ENCODE results near the gene NUDT22.

NUDT22 gene

DNA sequence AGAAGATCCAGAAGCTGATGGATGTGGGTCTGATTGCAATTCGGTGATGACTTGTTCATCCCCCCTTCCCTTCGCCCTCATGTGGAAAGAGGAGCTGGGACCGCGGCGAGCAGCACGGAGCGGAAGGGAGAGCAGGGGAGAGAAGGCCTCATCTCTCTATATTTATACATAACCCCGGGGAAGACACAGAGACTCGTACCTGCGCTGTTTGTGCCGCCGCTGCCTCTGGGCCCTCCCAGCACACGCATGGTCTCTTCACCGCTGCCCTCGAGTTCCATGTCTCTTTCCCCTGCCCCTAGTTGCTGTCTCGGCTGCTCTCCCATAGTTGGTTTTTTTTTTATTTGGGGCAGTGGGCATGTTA is 22.0 kb upstream of the NUDT22 start:
- H3K4me3 ChIP-seq (ENCODE audit: low read length), result no peak overlapping the region
- DNase-seq (ENCODE audit: low read depth, low spot score), result no peak

DNA sequence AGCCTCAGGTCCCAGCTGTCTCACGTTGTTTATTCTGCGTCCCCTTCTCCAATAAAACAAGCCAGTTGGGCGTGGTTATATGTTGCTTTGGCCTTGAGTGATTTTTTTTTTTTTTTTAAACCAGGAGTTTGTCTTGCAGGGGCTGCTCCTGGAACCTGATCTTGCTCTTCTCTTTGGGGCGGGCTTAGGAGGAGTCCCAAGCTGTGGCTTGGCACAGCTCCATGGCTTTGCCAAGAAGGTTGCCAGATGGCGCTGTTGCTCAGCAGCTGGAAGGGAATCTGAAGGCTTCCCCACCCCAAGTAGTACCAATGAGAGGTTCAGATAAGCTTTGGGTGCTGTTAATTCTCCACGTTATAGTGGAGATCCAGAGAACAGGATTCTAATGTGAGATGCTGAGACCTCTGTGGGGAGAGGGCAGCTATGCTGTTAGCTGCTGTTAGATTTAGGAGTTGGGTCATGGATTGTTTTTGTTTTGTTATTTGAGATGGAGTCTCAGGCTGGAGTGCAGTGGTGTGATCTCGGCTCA is 21.5 kb upstream of the NUDT22 start:
- H3K4me3 ChIP-seq (ENCODE audit: low read length), result no peak overlapping the region
- DNase-seq (ENCODE audit: low read depth, low spot score), result peak; percentile 88

DNA sequence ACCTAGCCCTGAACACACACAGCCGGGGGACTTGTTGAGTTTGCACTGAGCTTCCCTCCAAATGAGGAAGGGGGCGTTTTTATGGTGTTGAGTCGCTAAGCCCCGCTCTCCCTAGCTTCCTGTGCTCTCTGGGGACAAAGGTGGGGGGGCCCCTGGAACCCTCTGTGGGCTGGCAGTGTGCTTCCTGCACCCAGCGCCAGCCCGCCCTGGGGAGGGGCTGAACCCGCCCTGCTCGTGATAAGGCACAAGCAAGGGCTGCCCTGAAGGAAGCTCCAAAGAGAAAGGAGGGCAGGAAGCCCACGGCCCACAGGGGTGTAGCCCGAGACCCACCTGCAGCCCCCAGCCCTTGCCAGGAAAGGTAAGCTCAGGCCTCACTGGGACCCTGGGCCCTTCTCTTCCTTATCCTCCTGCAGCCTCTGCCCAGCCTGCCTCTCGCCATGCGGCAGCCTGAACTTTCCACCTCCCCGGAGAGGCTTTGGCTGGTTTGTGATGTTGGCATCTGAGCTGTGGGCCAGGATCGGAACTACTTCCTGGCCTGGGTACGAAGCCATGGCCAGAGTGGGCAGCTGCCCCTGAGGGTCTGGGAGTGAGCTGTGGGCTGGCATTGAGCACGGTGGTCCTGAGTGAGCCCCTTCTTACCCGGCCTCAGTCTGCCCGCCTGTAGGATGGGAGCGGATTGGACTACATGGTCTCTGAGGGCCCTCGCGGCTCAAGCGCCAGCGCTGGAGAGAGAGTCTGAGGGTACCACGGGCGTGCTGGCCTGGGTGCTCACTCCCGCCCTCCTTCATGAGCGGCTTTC is 19.4 kb upstream of the NUDT22 start, which contains the start of gene FERMT3:
Gene FERMT3, plus strand, starts transcription at position 265 of the 799 bp plus-strand sequence. CDS start 644 bp downstream, outside the sequence.
- DNase-seq (ENCODE audit: low read depth, low spot score), result peak; percentile 91
- H3K4me3 ChIP-seq (ENCODE audit: low read length), result peak within 1 kb of the TSS; percentile 96

DNA sequence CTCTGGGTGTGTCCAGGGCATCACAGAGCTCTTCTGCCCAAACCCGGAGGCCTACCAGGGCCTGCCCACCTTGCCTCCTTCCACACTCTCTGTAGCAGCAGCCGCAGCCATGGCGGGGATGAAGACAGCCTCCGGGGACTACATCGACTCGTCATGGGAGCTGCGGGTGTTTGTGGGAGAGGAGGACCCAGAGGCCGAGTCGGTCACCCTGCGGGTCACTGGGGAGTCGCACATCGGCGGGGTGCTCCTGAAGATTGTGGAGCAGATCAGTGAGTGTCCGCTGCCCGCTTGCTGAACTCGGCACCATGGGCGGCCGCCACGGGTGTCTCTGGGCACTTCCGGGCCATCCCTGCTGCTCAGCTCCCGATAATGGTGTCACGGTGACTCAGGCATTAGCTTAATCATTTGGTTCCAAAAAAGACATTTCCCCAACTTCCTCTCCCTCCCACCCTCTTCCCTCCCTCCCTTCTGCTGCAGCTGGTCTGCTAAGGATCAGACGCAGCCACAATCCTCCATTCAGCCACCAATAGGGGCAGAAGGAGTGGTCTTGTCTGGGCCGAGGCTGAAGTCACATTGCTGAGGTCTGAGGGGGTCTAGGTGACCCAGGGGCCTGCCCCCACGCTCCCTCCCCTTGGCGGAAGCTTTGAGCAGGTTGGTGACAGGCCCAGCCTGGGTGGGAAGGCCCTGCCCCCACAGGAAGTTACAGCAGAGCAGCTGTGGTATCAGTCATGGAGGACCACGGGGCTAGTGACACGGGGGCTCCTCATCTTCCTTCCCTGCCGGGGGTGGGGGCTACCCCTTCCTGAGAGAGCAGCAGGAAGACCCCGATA is 18.6 kb upstream of the NUDT22 start:
- DNase-seq (ENCODE audit: low read depth, low spot score), result peak; percentile 84

DNA sequence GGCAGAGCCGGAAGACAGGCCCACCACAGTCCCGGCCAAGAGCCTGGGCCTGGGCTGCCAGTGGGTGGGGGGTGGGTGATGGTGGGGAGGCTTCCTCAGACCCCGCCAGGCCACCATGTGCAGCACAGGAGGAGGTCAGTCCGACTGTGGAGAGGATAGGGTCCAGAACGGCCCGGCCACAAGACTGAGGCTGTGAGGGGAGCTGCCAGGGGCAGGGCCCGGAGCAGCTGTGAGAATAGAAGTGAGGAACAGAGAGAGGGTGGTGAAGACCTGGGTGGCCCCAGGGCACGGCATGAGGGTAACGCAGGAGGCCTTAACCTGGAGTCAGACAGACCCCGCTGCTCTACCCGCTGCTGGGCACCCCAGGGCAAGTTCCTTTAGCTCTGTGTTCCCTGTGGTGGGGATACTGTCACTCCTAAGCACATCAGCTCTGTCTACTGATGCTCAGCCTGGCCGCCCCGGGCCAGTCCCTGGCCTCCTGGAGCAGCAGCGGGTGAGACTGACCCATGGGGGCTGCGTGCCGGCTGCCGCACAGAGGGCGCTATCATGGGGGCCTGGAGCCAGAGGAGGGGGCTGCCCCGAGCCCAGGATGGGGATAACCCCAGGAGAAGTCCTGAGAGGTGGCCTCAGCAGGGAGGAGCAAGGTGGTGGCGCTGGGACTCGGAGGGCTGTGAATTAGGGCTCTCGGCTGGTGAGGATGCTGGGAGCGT is 17.8 kb upstream of the NUDT22 start:
- peak overlapping the region; percentile 96 for H3K4me3 ChIP-seq (ENCODE audit: low read length)
- DNase-seq (ENCODE audit: low read depth, low spot score), result no peak

More for the DNA sequence above, 18.6 kb upstream of the NUDT22 start:
- H3K4me3 ChIP-seq (ENCODE audit: low read length), result peak overlapping the region; percentile 96

DNA sequence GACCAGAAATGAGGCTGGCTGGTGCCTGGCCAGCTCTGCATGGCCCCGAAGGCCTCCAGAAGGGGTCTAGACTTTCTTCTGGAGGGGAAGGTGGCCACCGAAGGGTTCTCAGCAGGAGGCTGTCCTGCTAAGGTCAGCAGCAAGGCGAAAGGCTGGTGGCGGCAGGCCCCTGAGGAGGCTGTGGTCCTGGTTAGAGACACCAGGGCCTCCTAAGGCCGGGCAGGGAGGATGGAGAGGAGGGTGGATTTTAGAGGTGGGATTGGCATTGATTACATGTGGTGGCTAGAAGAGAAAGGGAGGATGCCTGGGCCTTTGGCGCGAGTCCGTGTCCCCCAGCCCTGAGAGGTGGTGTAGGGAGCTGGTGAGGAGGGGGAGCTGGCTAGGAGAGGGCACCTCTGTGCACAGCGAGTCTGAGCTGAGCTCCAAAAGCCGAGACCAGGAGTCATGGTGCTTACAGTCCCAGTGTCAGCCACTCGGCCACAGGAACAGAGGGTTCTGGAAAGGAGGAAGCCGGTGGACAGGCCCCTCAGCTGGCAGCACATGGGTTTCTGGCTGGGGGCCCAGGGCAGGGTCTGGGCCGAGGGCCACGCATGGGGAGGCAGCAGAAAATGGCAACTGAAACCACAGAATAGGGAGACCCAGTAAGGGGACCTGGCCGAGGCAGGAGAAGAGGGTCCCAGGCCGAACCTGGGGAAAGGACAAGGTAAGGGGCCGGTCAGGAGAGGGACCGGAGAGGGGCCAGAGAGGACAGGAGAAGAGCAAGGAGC is 17.1 kb upstream of the NUDT22 start:
- no peak for DNase-seq (ENCODE audit: low read depth, low spot score)
- H3K4me3 ChIP-seq (ENCODE audit: low read length), result no peak overlapping the region

DNA sequence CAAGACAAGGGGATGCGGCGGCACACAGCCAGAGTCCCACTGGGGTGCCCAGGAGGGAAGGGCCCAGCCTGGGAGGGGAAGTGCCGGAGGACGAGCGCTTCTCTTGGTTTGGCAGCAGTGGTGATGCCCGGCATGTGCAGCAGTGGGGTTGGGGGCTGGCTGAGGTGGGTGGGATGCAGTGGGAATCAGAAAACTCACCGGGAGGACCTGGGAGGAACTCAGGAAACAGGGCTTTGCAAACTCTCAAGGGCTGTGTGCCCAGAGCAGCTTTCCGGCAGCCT is 16.6 kb upstream of the NUDT22 start:
- H3K4me3 ChIP-seq (ENCODE audit: low read length), result no peak overlapping the region
- DNase-seq (ENCODE audit: low read depth, low spot score), result no peak

DNA sequence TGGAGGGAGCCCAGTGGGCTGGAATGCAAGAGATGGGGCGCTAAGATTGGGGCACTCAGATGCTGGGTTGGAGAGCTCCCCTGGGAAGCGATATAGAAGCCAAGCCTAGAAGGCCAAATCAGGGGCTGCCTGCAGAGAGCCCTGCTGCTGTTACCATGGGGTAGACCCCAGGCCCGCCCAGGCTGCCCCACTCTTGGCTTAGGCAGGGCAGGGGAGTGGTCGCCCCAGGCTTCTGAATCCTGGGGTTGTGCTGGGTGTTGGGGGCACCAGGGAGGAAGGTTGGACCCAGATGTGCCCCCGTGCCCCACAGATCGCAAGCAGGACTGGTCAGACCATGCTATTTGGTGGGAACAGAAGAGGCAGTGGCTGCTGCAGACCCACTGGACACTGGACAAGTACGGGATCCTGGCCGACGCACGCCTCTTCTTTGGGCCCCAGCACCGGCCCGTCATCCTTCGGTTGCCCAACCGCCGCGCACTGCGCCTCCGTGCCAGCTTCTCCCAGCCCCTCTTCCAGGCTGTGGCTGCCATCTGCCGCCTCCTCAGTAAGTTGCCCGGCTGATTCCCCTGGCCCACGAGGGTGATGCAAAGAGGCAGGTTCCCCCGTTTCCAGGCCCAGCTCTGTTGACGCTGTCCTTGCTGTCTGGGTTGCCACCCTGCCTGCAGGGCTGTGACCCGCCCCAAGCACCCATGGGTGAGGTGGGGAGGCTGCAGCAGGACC is 15.6 kb upstream of the NUDT22 start:
- no peak for DNase-seq (ENCODE audit: low read depth, low spot score)
- no peak overlapping the region for H3K4me3 ChIP-seq (ENCODE audit: low read length)

DNA sequence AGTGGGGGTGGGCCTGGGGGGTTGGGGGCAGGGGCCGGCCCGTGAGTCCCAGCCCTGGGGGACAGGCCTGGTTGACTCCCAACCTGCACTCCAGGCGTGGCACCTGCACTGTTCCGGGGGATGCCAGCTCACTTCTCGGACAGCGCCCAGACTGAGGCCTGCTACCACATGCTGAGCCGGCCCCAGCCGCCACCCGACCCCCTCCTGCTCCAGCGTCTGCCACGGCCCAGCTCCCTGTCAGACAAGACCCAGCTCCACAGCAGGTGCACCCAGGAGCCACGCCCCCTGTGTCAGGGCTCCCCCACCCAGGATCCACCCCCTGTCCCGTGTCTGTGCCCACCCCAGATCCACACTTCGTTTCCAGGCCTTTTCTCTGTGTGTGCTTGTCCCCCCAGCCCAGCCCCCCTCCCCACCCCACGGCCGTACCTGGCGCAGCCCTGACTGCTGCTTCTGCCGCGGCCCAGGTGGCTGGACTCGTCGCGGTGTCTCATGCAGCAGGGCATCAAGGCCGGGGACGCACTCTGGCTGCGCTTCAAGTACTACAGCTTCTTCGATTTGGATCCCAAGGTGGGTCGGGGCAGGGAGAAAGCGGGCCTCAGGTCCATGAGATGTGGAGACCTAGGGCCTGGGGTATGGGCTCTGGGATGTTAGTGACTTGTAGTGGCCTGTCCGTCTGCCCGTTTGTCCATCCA is 14.7 kb upstream of the NUDT22 start:
- no peak overlapping the region for H3K4me3 ChIP-seq (ENCODE audit: low read length)
- DNase-seq (ENCODE audit: low read depth, low spot score), result no peak

DNA sequence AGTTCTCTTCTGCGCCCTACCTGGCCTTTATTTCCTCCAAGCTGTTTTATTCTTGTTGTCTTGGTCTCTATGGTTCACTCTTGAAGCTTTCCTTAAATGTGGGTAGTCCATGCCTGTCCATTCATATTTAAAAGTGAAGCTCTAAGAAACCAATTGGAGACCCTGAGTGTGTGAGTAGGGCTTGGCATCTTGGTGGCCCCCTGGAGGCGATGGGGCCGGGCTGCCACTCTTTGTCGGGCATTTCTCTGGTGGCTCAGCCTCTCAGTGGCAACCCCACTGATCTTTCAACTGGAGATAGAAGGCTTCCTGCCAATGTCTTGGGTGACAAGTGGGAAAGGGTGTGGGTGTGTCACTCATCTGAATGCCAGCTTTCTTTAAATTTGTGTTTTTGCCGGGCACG is 9.2 kb upstream of the NUDT22 start:
- H3K4me3 ChIP-seq (ENCODE audit: low read length), result no peak overlapping the region
- DNase-seq (ENCODE audit: low read depth, low spot score), result no peak

DNA sequence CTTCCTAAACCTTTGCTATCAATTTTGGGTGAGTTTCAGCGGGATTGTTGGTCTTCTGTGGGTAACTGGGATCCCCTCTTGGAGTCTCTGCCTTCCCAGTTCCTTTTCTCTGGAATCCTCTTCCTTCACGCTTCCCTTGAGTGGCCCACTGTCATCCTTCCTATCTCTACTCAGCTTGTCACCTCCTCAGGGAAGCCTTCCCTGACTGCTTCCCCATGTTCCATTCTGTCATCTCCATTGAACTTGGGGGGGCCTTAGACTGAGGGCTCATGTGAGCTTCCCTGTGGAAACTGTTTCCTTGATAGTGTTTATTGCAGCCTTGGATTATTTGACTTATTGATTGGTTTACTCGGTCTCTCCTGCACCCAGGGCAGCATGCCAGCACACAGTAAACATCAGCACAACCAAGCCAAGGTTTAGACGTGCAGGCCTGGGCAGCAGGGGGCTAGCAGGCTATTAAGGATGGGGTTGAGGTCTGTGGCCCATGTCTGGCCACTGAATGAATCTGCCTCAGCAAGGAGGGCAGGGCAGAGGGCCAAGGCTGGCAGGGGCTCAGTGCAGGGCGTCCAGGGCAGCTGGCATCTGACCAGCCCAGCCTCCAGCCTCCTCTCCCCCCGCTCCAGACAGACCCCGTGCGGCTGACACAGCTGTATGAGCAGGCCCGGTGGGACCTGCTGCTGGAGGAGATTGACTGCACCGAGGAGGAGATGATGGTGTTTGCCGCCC is 7.3 kb upstream of the NUDT22 start:
- DNase-seq (ENCODE audit: low read depth, low spot score), result no peak
- no peak overlapping the region for H3K4me3 ChIP-seq (ENCODE audit: low read length)

DNA sequence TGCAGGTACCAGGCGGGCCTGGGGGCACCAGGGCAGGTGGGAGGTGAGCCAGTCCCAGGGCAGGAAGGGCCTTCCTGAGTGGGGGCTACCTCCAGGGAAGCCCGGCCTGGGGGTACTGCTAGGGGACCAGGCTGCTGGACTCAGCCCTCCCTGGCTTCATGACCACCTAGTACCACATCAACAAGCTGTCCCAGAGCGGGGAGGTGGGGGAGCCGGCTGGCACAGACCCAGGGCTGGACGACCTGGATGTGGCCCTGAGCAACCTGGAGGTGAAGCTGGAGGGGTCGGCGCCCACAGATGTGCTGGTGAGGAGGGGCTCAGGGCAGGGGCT is 6.8 kb upstream of the NUDT22 start:
- no peak for DNase-seq (ENCODE audit: low read depth, low spot score)

DNA sequence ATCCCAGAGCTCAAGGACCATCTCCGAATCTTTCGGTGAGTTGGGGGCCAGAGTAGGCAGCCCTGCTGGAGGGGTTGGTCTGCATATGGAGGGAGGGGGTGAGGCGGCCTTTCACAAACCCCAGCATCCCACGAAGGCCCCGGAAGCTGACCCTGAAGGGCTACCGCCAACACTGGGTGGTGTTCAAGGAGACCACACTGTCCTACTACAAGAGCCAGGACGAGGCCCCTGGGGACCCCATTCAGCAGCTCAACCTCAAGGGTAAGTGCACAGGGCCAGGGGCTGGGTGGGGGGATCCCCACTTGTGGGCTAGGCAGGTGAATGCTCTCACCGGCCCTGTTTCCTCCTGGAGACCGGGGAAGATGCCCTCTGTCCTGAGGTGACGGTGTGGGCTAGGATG is 6.3 kb upstream of the NUDT22 start:
- no peak overlapping the region for H3K4me3 ChIP-seq (ENCODE audit: low read length)
- no peak for DNase-seq (ENCODE audit: low read depth, low spot score)

More for the DNA sequence above, 6.8 kb upstream of the NUDT22 start:
- no peak overlapping the region for H3K4me3 ChIP-seq (ENCODE audit: low read length)

DNA sequence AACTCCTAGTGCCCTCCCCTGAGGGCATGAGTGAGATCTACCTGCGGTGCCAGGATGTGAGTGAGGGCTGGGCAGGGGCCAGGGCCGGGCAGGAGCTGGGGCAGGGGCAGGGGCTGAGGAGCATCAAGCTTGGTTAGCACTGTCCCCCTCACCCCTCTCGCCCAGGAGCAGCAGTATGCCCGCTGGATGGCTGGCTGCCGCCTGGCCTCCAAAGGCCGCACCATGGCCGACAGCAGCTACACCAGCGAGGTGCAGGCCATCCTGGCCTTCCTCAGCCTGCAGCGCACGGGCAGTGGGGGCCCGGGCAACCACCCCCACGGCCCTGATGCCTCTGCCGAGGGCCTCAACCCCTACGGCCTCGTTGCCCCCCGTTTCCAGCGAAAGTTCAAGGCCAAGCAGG is 5.8 kb upstream of the NUDT22 start:
- no peak for DNase-seq (ENCODE audit: low read depth, low spot score)
- H3K4me3 ChIP-seq (ENCODE audit: low read length), result no peak overlapping the region

DNA sequence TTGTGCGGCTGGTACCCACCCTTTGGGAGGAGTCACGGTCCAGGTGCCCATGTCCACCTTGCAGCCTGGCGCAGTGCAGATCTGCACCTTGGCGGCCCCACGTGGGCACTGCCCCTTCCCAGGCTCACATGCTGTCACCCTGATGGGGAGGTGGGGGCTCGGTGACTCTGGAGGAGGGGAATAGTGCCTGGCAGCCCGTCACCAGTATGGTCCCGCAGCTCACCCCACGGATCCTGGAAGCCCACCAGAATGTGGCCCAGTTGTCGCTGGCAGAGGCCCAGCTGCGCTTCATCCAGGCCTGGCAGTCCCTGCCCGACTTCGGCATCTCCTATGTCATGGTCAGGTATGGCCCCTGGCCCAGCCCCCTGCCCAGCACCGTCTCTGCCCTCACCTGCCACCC is 5.3 kb upstream of the NUDT22 start:
- DNase-seq (ENCODE audit: low read depth, low spot score), result no peak
- no peak overlapping the region for H3K4me3 ChIP-seq (ENCODE audit: low read length)

DNA sequence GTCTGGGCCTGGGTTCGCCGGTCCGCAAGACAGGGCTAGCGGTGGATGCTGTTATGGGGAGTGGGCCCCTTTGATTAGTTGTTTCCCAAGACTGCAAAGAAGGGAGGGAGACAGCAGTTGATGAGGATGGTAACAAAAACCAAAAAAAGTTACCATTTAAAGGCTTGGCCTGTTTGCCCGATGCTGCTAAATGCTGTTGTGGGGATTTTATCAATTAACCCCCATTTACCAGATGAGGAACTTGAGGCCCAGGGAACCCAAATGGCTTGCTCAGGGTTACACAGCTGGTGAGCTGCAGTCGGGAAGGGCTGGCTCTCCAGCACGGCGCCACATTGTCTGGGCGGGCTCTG is 3.4 kb upstream of the NUDT22 start:
- no peak overlapping the region for H3K4me3 ChIP-seq (ENCODE audit: low read length)
- DNase-seq (ENCODE audit: low read depth, low spot score), result no peak

DNA sequence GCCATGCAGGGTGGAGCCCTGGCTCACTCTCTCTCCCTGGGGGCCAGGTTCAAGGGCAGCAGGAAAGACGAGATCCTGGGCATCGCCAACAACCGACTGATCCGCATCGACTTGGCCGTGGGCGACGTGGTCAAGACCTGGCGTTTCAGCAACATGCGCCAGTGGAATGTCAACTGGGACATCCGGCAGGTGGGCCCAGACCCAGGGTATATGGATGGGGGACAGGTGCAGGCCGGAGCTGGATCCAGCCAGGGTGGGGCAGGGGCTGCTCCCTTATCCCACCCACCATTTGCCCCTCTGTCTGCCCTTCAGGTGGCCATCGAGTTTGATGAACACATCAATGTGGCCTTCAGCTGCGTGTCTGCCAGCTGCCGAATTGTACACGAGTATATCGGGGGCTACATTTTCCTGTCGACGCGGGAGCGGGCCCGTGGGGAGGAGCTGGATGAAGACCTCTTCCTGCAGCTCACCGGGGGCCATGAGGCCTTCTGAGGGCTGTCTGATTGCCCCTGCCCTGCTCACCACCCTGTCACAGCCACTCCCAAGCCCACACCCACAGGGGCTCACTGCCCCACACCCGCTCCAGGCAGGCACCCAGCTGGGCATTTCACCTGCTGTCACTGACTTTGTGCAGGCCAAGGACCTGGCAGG is 2.9 kb upstream of the NUDT22 start:
- no peak overlapping the region for H3K4me3 ChIP-seq (ENCODE audit: low read length)
- no peak for DNase-seq (ENCODE audit: low read depth, low spot score)
